ENCODE results near the gene RGS17.

- TF ChIP-seq SRF (IDR thresholded peaks at IDR 0.05; ENCODE audit: low read depth, low read length) (no peak), MLLT10 (CRISPR knock-in tag; IDR thresholded peaks at IDR 0.05) (no peak)
Measured at GRCh38 chr6:153031335-153031955, 99.6 kb downstream of the RGS17 start.
